ENCODE results near the gene TAF5L.

Gene TAF5L

GRCh38 chr1:229625915-229626831, at the start of gene TAF5L, which contains the start of gene URB2:
TAF5L (minus strand) TSS chr1:229626122; CDS start chr1:229614482, 11,640 bp downstream.
URB2 (plus strand) TSS chr1:229626247; CDS start chr1:229627634, 1,387 bp downstream.
- no peak for TF ChIP-seq JUND (IDR thresholded peaks at IDR 0.05; ENCODE audit: low read depth)
- peak; percentile 96 to 99 for DNase-seq (ENCODE audit: low read depth in 1 of 2, low spot score in 1 of 2)
- in situ Hi-C loops (cut with HindIII; ENCODE audit: low pct_unique_long_range_greater_than_20kb, low sequenced_read_pairs), result no loop called here

GRCh38 chr1:229675396-229675795, 49.5 kb upstream of the TAF5L start:
- no peak for DNase-seq (ENCODE audit: low read depth in 1 of 2, low spot score in 1 of 2)
- in situ Hi-C loops (cut with HindIII; ENCODE audit: low pct_unique_long_range_greater_than_20kb, low sequenced_read_pairs), result no loop called here
- TF ChIP-seq JUND (IDR thresholded peaks at IDR 0.05; ENCODE audit: low read depth), result no peak

GRCh38 chr1:229674042-229674441, 48.1 kb upstream of the TAF5L start:
- in situ Hi-C loops (cut with HindIII; ENCODE audit: low pct_unique_long_range_greater_than_20kb, low sequenced_read_pairs), result no loop called here
- no peak for TF ChIP-seq JUND (IDR thresholded peaks at IDR 0.05; ENCODE audit: low read depth)
- DNase-seq (ENCODE audit: low read depth in 1 of 2, low spot score in 1 of 2), result no peak

- no peak for DNase-seq (ENCODE audit: low read depth in 1 of 2, low spot score in 1 of 2)
- in situ Hi-C loops (cut with HindIII; ENCODE audit: low pct_unique_long_range_greater_than_20kb, low sequenced_read_pairs), result no loop called here
- no peak for TF ChIP-seq JUND (IDR thresholded peaks at IDR 0.05; ENCODE audit: low read depth)
These were observed 46.3 kb upstream of the TAF5L start for GRCh38 chr1:229672246-229672645.

- TF ChIP-seq JUND (IDR thresholded peaks at IDR 0.05; ENCODE audit: low read depth), result no peak
- in situ Hi-C loops (cut with HindIII; ENCODE audit: low pct_unique_long_range_greater_than_20kb, low sequenced_read_pairs), result no loop called here
- no peak for DNase-seq (ENCODE audit: low read depth in 1 of 2, low spot score in 1 of 2)
These were observed 45.4 kb upstream of the TAF5L start for GRCh38 chr1:229671310-229671709.

- no peak for TF ChIP-seq JUND (IDR thresholded peaks at IDR 0.05; ENCODE audit: low read depth)
- no peak for DNase-seq (ENCODE audit: low read depth in 1 of 2, low spot score in 1 of 2)
- in situ Hi-C loops (cut with HindIII; ENCODE audit: low pct_unique_long_range_greater_than_20kb, low sequenced_read_pairs), result no loop called here
These were observed 43.4 kb upstream of the TAF5L start for GRCh38 chr1:229669333-229669732.

- no peak for TF ChIP-seq JUND (IDR thresholded peaks at IDR 0.05; ENCODE audit: low read depth)
- DNase-seq (ENCODE audit: low read depth in 1 of 2, low spot score in 1 of 2), result no peak
- in situ Hi-C loops (cut with HindIII; ENCODE audit: low pct_unique_long_range_greater_than_20kb, low sequenced_read_pairs), result no loop called here
These were observed 40.7 kb upstream of the TAF5L start for GRCh38 chr1:229666585-229666984.

GRCh38 chr1:229665912-229666558, 40.1 kb upstream of the TAF5L start:
- no peak for DNase-seq (ENCODE audit: low read depth in 1 of 2, low spot score in 1 of 2)

GRCh38 chr1:229664133-229664689, 38.3 kb upstream of the TAF5L start:
- TF ChIP-seq JUND (IDR thresholded peaks at IDR 0.05; ENCODE audit: low read depth), result no peak
- DNase-seq (ENCODE audit: low read depth in 1 of 2, low spot score in 1 of 2), result no peak
- in situ Hi-C loops (cut with HindIII; ENCODE audit: low pct_unique_long_range_greater_than_20kb, low sequenced_read_pairs), result no loop called here

More at GRCh38 chr1:229665912-229666558, 40.1 kb upstream of the TAF5L start:
- in situ Hi-C loops (cut with HindIII; ENCODE audit: low pct_unique_long_range_greater_than_20kb, low sequenced_read_pairs), result no loop called here
- TF ChIP-seq JUND (IDR thresholded peaks at IDR 0.05; ENCODE audit: low read depth), result no peak

GRCh38 chr1:229661897-229662296, 36.0 kb upstream of the TAF5L start:
- in situ Hi-C loops (cut with HindIII; ENCODE audit: low pct_unique_long_range_greater_than_20kb, low sequenced_read_pairs), result no loop called here
- TF ChIP-seq JUND (IDR thresholded peaks at IDR 0.05; ENCODE audit: low read depth), result no peak
- no peak for DNase-seq (ENCODE audit: low read depth in 1 of 2, low spot score in 1 of 2)

- no peak for TF ChIP-seq JUND (IDR thresholded peaks at IDR 0.05; ENCODE audit: low read depth)
- in situ Hi-C loops (cut with HindIII; ENCODE audit: low pct_unique_long_range_greater_than_20kb, low sequenced_read_pairs), result no loop called here
- peak; percentile 84 to 91 for DNase-seq (ENCODE audit: low read depth in 1 of 2, low spot score in 1 of 2)
These were observed 35.3 kb upstream of the TAF5L start for GRCh38 chr1:229661022-229661877.
